H9 (cell line): ENCODE measurements around the gene E2F7. TPM values are rescaled to one million over a fixed set of nuclear protein-coding genes. Genes with fewer than 3 reads are reported as not detected.

ENCODE experiments used
- DNase-seq: peaks from one replicate; pipeline ENCODE4 v3.0.0-alpha.2; 2017
- H2AFZ ChIP-seq: one replicate; pipeline ENCODE4 v1.6.1; 2013; ENCODE audit warnings: mild to moderate bottlenecking, low read length, control low read depth, moderate library complexity
- H2AK5ac ChIP-seq: 2 replicates; pipeline ENCODE4 v1.6.1; 2013; ENCODE audit warnings: low read length, control low read depth, mixed read lengths; ENCODE audit not compliant: insufficient read length
- H2BK120ac ChIP-seq: one replicate; pipeline ENCODE4 v1.6.1; 2013; ENCODE audit warnings: low read depth, mild to moderate bottlenecking, low read length, control low read depth, inconsistent platforms; ENCODE audit not compliant: poor library complexity, severe bottlenecking
- H2BK12ac ChIP-seq: 2 replicates; pipeline ENCODE4 v1.6.1; 2013; ENCODE audit warnings: low read length, control low read depth, mixed read lengths, low read depth; ENCODE audit not compliant: insufficient read length
- H2BK15ac ChIP-seq: 2 replicates; pipeline ENCODE4 v1.6.1; 2013; ENCODE audit warnings: low read depth, low read length, control low read depth
- H2BK20ac ChIP-seq: one replicate; pipeline ENCODE4 v1.6.1; 2013; ENCODE audit warnings: low read depth, mild to moderate bottlenecking, low read length, control low read depth, inconsistent platforms; ENCODE audit not compliant: poor library complexity, severe bottlenecking
- H2BK5ac ChIP-seq: 2 replicates; pipeline ENCODE4 v1.6.1; 2013; ENCODE audit warnings: low read length, control low read depth, mixed read lengths; ENCODE audit not compliant: insufficient read length
- H3K14ac ChIP-seq: 2 replicates; pipeline ENCODE4 v1.6.1; 2013; ENCODE audit warnings: low read length, control low read depth; ENCODE audit not compliant: insufficient read depth
- H3K18ac ChIP-seq: 2 replicates; pipeline ENCODE4 v1.6.1; 2013; ENCODE audit warnings: low read depth, mild to moderate bottlenecking, mixed read lengths, low read length, control low read depth; ENCODE audit not compliant: insufficient read length
- H3K23ac ChIP-seq: 2 replicates; pipeline ENCODE4 v1.6.1; 2013; ENCODE audit warnings: low read length, control low read depth, mixed read lengths, low read depth; ENCODE audit not compliant: insufficient read length
- H3K23me2 ChIP-seq: 2 replicates; pipeline ENCODE4 v1.6.1; 2013; ENCODE audit warnings: low read depth, mild to moderate bottlenecking, mixed read lengths, low read length, control low read depth; ENCODE audit not compliant: insufficient read length, poor library complexity, severe bottlenecking
- H3K27ac ChIP-seq: 2 replicates; pipeline ENCODE4 v1.5.1; 2013; ENCODE audit warnings: low read length, control low read depth, mixed read lengths, low read depth; ENCODE audit not compliant: insufficient read length
- H3K27me3 ChIP-seq: 2 replicates; pipeline ENCODE4 v1.6.1; 2013; ENCODE audit warnings: low read length, control low read depth, inconsistent platforms; ENCODE audit not compliant: insufficient read depth
- H3K4ac ChIP-seq: 2 replicates; pipeline ENCODE4 v1.6.1; 2013; ENCODE audit warnings: low read depth, mild to moderate bottlenecking, control low read depth, inconsistent platforms, low read length, moderate library complexity
- H3K4me1 ChIP-seq: 2 replicates; pipeline ENCODE4 v1.6.1; 2013; ENCODE audit warnings: low read length, control low read depth, inconsistent platforms; ENCODE audit not compliant: insufficient read depth
- H3K4me2 ChIP-seq: 2 replicates; pipeline ENCODE4 v1.6.1; 2013; ENCODE audit warnings: low read length, control low read depth, mixed read lengths; ENCODE audit not compliant: insufficient read length, insufficient read depth
- H3K56ac ChIP-seq: 2 replicates; pipeline ENCODE4 v1.6.1; 2013; ENCODE audit warnings: low read depth, mild to moderate bottlenecking, mixed read lengths, low read length, control low read depth; ENCODE audit not compliant: insufficient read length
- H3K79me1 ChIP-seq: 2 replicates; pipeline ENCODE4 v1.6.1; 2013; ENCODE audit warnings: low read depth, mild to moderate bottlenecking, moderate library complexity, low read length, control low read depth, inconsistent platforms; ENCODE audit not compliant: insufficient read depth, poor library complexity, severe bottlenecking
- H3K79me2 ChIP-seq: 2 replicates; pipeline ENCODE4 v1.6.1; 2013; ENCODE audit warnings: low read length, control low read depth, inconsistent platforms; ENCODE audit not compliant: insufficient read depth
- H3K9ac ChIP-seq: 2 replicates; pipeline ENCODE4 v1.6.1; 2013; ENCODE audit warnings: low read length, control low read depth, mixed read lengths; ENCODE audit not compliant: insufficient read length; ENCODE audit errors: extremely low read depth
- H3K9me3 ChIP-seq: one replicate; pipeline ENCODE4 v1.6.1; 2013; ENCODE audit warnings: low read depth, low read length, inconsistent platforms; ENCODE audit not compliant: control insufficient read depth
- H3T11ph ChIP-seq: one replicate; pipeline ENCODE4 v1.6.1; 2013; ENCODE audit warnings: mild to moderate bottlenecking, low read length, control low read depth, inconsistent platforms
- H4K20me1 ChIP-seq: one replicate; pipeline ENCODE4 v1.6.1; 2013; ENCODE audit not compliant: control insufficient read depth, insufficient read length, insufficient read depth
- H4K5ac ChIP-seq: 2 replicates; pipeline ENCODE4 v1.6.1; 2013; ENCODE audit warnings: low read depth, mild to moderate bottlenecking, mixed read lengths, low read length, control low read depth; ENCODE audit not compliant: insufficient read length
- H4K8ac ChIP-seq: replicated peaks from 2 replicates; pipeline ENCODE4 v1.6.1; 2013; ENCODE audit warnings: low read length, control low read depth, mixed read lengths, low read depth; ENCODE audit not compliant: insufficient read length
- H4K91ac ChIP-seq: 2 replicates; pipeline ENCODE4 v1.6.1; 2013; ENCODE audit warnings: low read depth, mild to moderate bottlenecking, moderate library complexity, mixed read lengths, low read length, control low read depth; ENCODE audit not compliant: insufficient read length
- H3K27ac Mint-ChIP-seq, 3 experiments: 2 replicates in 2 of 3; 3 replicates in 1 of 3; pipeline ENCODE4 v1.8.0; 2020 to 2021; ENCODE audit warnings: mixed read lengths in 3 of 3, mild to moderate bottlenecking in 1 of 3, moderate library complexity in 1 of 3
- H3K27me3 Mint-ChIP-seq: 2 replicates; pipeline ENCODE4 v1.8.0; 2021; ENCODE audit warnings: low read depth, mild to moderate bottlenecking, moderate library complexity, mixed read lengths
- H3K36me3 Mint-ChIP-seq, 3 experiments: 2 replicates in 2 of 3; 3 replicates in 1 of 3; pipeline ENCODE4 v1.8.0; 2020 to 2021; ENCODE audit warnings: low read depth in 3 of 3, mixed read lengths in 3 of 3; ENCODE audit not compliant: insufficient read depth in 1 of 3
- H3K4me1 Mint-ChIP-seq, 2 experiments: 2 replicates each; pipeline ENCODE4 v1.8.0; 2020; ENCODE audit warnings: mixed read lengths in 2 of 2
- H3K4me3 Mint-ChIP-seq, 2 experiments: 2 replicates in 1 of 2; 3 replicates in 1 of 2; pipeline ENCODE4 v1.8.0; 2020 to 2021; ENCODE audit warnings: mild to moderate bottlenecking in 2 of 2, mixed read lengths in 2 of 2, moderate library complexity in 1 of 2
- H3K9me3 Mint-ChIP-seq, 2 experiments: 2 replicates in 1 of 2; 3 replicates in 1 of 2; pipeline ENCODE4 v1.8.0; 2020; ENCODE audit warnings: mild to moderate bottlenecking in 2 of 2, mixed read lengths in 2 of 2, moderate library complexity in 1 of 2
- CTCF ChIP-seq: fragments of 200-600 bp; sonication (generic); conservative IDR thresholded peaks from 3 replicates; pipeline ENCODE4 v1.8.0; 2021; ENCODE audit warnings: antibody characterized with exemption, mild to moderate bottlenecking
- WGBS: extraction: QIAGEN DNeasy Blood & Tissue Kit; methylation state at CpG from one replicate; pipeline ENCODE4 v1.1.7; 2013; ENCODE audit warnings: missing lambda C conversion rate, low lambda C conversion rate, mixed read lengths; ENCODE audit not compliant: insufficient read length; ENCODE audit errors: extremely low coverage; 5-methylcytosine and 5-hydroxymethylcytosine counted together
- total RNA-seq: library from RNA; stranded (reverse); gene quantifications from 2 replicates; pipeline ENCODE4 v1.2.1, GENCODE V29; 2021

The E2F7 gene
- total RNA-seq, 1 experiment from 2014 or later, result 24.5 TPM

GRCh38 chr12:76998386-76998785, 67.0 kb downstream of the E2F7 start:
- Histone ChIP-seq H3K79me2 (no peaks in the 10 kb centered on the region), H2BK12ac (no peak overlapping the region), H2BK120ac (no peak overlapping the region), H3K27me3 (no peaks in the 10 kb centered on the region), H3K4me1 (no peaks in the 10 kb centered on the region; the same call in 1 of the 2 replicates), H2BK20ac (no peak overlapping the region), H3K14ac (no peak overlapping the region), H3K79me1 (no peaks in the 10 kb centered on the region), H4K5ac (no peak overlapping the region), H3K9me3 (no peaks in the 10 kb centered on the region), H4K20me1 (no peaks in the 10 kb centered on the region), H3T11ph (no peak overlapping the region), H4K8ac (no peak overlapping the region), H4K91ac (no peak overlapping the region), H2AFZ (no peak overlapping the region), H2BK15ac (no peak overlapping the region), H3K23ac (no peak overlapping the region), H3K9ac (no peak overlapping the region), H3K4ac (no peak overlapping the region), H3K23me2 (no peaks in the 10 kb centered on the region), H3K27ac (no peak overlapping the region), H2BK5ac (no peak overlapping the region), H3K18ac (no peak overlapping the region), H2AK5ac (no peak overlapping the region), H3K4me2 (no peak overlapping the region), H3K56ac (no peak overlapping the region)
- Mint-ChIP-seq H3K27ac (no peak overlapping the region), H3K4me1 (no peaks in the 10 kb centered on the region), H3K4me3 (no peak overlapping the region), H3K9me3 (no peaks in the 10 kb centered on the region), H3K36me3 (no peaks in the 10 kb centered on the region), H3K27me3 (no peaks in the 10 kb centered on the region)
- no peak for TF ChIP-seq CTCF
- no CpG with 5 or more reads among the region's 4 CpGs for whole genome bisulfite sequencing
- no peak for DNase-seq
